HFF-Myc (cell line): Measurements from ENCODE around the gene HSPA13.

Experiments used
- DNase-seq: peaks from one replicate; pipeline ENCODE4 v3.0.0-alpha.2; 2011; ENCODE audit warnings: low read depth; ENCODE audit errors: extremely low read depth
- H3K4me3 ChIP-seq: replicated peaks from 2 replicates; pipeline ENCODE4 v1.5.1; 2011; ENCODE audit warnings: low read depth, mild to moderate bottlenecking, control low read depth, low read length
- TF ChIP-seq, protein P1 (sequence below): IDR thresholded peaks from 2 replicates; pipeline ENCODE4 v1.5.1; 2012; ENCODE audit warnings: mild to moderate bottlenecking, low read depth, low read length, control low read depth; ENCODE audit errors: missing control alignments

Gene HSPA13

GRCh38 chr21:14401217-14401616, 18.3 kb upstream of the HSPA13 start:
- TF ChIP-seq, protein P1, sequence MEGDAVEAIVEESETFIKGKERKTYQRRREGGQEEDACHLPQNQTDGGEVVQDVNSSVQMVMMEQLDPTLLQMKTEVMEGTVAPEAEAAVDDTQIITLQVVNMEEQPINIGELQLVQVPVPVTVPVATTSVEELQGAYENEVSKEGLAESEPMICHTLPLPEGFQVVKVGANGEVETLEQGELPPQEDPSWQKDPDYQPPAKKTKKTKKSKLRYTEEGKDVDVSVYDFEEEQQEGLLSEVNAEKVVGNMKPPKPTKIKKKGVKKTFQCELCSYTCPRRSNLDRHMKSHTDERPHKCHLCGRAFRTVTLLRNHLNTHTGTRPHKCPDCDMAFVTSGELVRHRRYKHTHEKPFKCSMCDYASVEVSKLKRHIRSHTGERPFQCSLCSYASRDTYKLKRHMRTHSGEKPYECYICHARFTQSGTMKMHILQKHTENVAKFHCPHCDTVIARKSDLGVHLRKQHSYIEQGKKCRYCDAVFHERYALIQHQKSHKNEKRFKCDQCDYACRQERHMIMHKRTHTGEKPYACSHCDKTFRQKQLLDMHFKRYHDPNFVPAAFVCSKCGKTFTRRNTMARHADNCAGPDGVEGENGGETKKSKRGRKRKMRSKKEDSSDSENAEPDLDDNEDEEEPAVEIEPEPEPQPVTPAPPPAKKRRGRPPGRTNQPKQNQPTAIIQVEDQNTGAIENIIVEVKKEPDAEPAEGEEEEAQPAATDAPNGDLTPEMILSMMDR = no peak
- no peak for DNase-seq
- no peak overlapping the region for H3K4me3 ChIP-seq

GRCh38 chr21:14388282-14388681, 5.3 kb upstream of the HSPA13 start:
- DNase-seq = no peak
- no peak overlapping the region for H3K4me3 ChIP-seq
- TF ChIP-seq, protein P1 = no peak

DNA sequence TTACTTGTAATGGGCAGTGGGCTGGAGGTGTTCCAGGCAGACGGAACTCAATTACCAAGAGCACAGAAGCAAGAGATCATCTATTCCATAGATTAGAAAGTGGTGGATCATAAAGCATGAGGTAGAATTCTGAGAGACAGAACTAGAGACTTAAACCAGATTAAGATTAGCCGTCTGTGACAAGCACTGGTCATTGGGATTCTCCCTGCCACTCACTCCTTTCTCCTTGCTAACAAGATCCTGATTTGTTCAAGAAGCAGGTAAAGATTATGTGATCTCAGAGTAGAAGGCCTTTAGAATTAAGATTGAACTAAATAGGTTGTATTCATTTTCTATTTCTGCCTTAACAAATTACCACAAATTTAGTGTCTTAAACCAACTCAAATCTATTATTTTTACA, 1.5 kb upstream of the HSPA13 start:
- no peak for DNase-seq
- H3K4me3 ChIP-seq = peak overlapping the region; percentile 56
- TF ChIP-seq, protein P1 = no peak

GRCh38 chr21:14383596-14384180, 742 bp upstream of the HSPA13 start:
- H3K4me3 ChIP-seq = peak overlapping the region; percentile 56
- TF ChIP-seq, protein P1 = no peak
- peak; percentile 10 for DNase-seq

DNA sequence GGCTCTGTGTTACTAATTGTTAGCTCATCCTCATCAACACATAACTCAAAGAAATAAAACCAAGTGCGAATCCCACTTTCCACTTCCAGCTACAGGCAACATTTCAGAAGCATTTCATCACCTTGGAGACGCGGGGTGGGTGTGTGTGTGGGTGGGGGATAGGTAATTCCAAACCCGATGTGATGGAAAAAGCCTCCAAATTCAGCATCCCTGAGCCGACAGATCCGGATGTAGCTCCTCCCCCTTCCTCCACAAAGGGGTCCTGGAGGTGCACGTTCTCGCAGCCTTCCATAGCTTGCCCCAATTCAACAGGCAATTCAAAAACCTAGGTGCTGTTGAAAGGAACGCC, 486 bp downstream of the HSPA13 start:
- DNase-seq = peak; percentile 2
- TF ChIP-seq, protein P1 = no peak
- peak overlapping the region; percentile 56 for H3K4me3 ChIP-seq

DNA sequence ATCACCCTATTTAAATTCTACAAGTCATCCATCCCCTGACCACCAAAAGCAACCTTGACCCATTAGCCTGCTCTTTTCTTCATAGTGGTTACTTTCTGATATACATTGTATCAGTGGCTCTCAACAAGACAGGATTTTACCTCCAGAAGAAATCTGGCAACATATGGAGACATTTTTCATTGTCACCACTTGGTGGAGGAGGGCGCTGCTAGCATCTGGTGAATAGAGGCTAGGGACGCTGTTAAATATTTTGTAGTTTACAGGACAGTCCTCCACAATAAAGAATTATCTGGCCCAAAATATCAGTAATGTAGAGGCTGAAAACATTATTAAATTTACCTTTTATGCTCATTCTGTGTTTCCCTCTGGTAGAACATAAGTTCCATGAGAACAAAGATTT, 6.1 kb downstream of the HSPA13 start:
- TF ChIP-seq, protein P1 = no peak
- H3K4me3 ChIP-seq = no peak overlapping the region
- no peak for DNase-seq

DNA sequence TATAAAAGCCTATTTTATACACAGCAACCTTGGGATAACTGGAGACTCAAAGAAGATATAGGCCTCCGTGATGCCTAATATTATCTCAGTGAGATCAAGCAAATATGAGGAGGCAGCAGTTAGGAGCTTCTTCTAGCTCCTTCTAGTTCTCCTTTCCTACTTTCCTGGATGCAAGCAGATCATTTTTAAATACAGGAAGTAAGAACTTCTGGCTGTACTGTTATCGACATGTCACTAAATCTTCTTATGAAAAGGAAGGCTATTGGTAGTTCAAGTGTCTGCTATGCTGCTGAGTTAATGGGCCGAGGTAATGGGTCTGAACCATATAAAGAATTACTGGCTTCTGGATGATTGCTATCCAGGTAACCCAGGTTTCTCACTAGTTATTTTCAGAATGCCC, 15.9 kb downstream of the HSPA13 start:
- H3K4me3 ChIP-seq = no peak overlapping the region
- TF ChIP-seq, protein P1 = no peak
- no peak for DNase-seq
